NCI-H2227 (cell line): ENCODE results near the gene PLAU.
"Not testable (repeated sequence)": the region's sequence is repeated elsewhere in the genome, so short reads cannot be mapped to it uniquely, and the experiment has no call there.

Experiments used
- DNase-seq: peaks from one replicate; lab custom pipeline; 2025; ENCODE audit not compliant: unreplicated experiment; lab: John Stamatoyannopoulos, UW

PLAU gene

GRCh38 chr10:73919481-73919880 is 8.5 kb downstream of the PLAU start:
- not testable (repeated sequence) for DNase-seq

DNA sequence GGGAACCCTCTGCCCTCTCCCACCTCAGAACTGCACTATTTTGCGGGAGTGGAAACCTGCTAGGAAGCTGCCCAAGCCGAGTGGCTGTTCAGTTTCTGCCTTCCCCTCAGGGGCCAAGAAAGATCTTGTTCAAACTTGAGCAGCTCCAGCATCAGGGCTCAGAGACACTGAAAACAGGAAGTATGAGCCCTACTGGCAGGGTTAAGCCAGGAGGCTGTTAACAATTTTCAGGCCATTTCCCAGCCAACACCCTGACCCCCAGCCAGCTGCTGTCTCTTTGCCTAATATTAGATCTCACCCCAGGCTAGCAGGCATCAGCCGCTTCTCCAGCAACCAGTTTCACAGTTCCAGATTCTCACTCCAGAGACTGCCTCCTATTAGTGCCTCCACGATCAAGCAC is 9.2 kb downstream of the PLAU start:
- no peak for DNase-seq

GRCh38 chr10:73922007-73922863 is 11.3 kb downstream of the PLAU start:
- no peak for DNase-seq

- no peak for DNase-seq
Measured at GRCh38 chr10:73922864-73923133, 11.9 kb downstream of the PLAU start.

GRCh38 chr10:73923935-73924598 is 13.1 kb downstream of the PLAU start:
- no peak for DNase-seq

DNA sequence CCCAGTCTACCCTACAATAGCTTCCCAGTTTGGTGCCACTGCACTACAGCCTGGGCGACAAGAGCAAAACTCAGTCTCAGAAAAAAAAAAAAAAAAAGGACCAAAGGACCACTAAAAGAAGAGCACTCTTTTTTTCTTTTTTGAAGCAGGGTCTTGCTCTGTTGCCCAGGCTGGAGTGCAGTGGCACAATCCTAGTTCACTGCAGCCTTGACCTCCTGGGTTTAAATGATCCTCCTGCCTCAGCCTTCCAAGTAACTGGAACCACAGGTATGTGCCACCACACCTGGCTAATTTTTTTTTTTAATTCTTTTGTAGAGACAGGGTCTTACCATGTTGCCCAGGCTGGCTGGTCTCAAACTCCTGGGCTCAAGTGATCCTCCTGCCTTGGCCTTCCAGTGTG is 14.0 kb downstream of the PLAU start:
- DNase-seq: no peak

- DNase-seq: no peak
Measured at GRCh38 chr10:73925539-73925938, 14.6 kb downstream of the PLAU start.

DNA sequence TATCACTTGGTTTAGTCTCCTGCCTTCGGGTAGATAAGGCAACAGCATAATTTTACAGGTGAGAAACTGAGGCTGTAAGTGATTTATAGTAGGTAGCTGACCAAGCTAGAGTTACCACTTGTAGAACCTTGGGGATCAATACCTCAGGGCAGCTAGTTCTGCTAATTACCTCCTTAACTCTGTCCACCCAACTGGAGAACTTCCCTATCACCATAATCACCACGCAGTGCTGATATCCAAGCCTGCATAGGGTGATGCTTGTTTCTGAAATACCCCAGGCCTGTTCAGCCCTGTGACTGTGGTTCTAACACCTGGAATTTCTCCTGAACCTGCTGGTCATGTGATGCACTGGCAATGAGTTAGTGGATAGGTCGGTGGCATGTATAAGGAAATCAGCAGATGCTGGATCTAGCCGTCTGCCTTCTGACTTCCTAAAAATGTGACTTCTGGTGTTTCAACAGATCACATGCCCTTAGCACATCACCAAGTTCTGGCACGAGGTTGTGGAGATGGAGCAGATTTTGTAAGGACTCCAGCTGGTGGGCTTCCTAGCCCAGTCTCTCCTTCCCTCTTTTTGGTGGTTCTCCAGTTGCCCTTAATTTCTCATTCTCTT is 15.3 kb downstream of the PLAU start:
- DNase-seq: no peak

DNA sequence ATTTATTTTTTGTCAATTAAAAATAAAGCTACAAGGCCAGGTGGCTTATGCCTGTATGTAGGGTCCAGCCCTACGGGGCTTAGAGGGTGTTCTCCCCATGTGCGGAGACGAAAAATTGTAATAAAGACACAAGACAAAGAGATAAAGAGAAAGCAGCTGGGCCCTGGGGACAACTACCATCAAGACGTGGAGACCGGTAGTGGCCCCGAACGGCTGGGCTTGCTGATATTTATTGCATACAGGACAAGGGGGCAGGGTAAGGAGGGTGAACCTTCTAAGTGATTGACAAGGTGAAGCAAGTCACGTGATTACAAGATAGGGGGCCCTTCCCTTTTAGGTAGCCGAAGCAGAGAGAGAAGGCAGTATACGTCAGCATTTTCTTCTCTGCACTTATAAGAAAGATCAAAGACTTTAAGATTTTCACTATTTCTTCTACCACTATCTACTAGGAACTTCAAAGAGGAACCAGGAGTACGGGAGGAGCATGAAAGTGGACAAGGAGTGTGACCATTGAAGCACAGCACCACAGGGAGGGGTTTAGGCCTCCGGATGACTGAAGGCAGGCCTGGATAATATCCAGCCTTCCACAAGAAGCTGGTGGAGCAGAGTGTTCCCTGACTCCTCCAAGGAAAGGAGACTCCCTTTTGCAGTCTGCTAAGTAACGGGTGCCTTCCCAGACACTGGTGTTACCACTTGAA is 19.8 kb downstream of the PLAU start:
- DNase-seq: not testable (repeated sequence)

DNA sequence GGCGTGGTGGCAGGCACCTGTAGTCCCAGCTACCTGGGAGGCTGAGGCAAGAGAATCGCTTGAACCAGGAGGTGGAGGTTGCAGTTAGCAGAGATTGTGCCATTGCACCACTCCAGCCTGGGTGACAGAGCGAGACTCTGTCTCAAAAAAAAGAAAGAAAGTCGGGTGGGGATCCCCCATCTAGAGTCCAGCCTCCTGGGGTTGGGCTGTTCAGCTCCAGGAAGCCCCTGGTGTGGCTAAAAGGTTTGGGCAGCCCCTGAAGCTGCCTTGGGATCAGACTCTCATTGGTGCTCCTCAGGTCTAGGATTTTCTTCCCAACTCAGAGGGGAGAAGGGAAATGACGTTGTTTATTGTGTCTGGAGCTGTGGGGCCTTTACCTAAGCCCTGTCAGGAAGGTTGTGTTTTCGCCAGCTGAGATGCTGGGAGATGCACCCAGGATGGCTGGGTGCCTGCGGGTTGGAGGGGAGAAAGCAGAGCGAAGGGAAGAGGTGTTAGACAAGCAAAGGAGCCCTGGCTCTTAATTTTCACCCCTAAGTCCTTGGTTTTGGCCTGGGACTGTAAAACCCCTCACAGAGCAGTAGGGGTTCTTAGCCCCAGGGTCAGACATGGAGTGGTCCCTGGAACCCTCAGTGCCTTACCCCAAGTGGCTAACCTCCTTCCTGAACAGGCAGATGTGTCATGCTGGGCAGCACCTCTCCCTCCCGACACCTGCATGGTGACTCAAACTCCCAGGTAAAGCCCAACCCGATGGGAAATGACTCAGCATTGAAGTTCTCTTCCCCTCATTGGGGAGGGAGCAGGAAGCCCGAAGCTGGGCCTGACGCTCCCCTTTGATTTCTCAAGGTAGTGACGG is 21.1 kb downstream of the PLAU start:
- no peak for DNase-seq

GRCh38 chr10:73932620-73933112 is 21.7 kb downstream of the PLAU start:
- no peak for DNase-seq

DNA sequence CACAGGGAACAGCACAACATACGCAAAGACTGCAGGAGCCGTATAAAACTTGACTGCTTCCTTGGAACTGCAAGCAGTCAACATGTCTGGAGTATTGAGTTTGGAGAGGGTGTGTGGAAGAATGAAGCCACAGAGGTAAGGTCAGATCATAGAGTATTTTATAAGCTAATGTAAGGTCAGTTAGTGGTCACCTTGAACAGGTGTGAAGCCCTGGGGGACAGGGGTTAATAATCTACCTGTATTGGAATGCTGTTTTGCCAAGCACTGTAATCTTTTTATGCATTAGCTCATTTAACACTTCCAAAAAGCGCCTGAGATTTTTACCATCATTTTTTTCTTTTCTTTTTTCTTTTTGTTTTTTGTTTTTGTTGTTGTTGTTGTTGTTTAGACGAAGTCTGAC is 23.1 kb downstream of the PLAU start:
- no peak for DNase-seq

DNA sequence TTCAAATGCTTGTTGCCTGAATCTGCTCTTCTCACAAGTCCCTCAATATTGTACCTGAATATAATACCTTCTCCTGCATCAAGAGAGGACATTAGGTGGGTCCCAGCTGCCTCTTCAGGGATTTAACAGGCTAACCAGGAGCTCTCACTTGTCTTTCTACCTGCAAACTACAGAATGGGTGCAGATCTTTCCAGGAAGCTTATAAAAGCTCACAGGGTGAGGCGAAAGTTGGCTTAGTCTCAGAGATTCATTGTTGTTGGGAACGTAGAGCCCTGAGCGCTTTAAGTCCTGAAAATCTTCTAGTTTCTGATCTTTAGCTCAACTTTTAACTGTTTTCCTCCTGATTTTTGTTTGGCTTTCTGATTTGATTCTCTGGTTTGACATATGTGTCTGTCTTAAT is 25.0 kb downstream of the PLAU start:
- DNase-seq: no peak

DNA sequence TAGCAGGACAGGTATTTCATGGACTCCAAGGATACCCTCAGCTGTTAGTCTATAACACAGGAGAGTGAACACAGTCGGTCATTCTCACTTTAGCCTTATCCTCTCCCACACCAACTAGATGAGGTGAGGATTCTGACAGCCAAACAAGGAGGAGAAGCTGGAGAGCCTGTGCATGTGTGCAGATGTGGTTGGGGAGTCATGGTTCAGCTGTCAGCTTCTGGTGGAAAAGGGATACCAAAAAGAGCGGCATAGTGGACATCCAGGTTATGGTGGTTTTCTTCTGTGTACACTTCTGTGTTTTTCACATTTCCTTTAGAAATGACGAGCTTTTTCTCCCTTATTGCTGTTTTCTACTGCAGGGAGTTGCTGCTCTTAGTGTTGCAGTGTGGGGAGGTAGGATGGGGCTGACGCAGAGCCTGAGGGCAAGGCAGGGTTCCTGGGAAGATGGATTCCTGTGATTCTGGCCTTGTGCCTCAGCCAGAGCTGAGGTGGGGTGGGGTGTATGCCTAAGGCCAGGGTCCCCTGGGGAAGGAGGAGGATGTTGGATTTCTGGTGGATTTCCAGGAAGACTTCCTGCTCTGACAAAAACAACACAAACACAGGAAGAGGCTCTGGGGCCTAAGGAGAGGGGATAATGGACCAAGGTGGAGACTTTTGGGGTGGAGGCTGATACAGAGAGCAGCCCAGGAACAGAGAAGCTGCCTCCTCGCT is 26.6 kb downstream of the PLAU start:
- DNase-seq: no peak

DNA sequence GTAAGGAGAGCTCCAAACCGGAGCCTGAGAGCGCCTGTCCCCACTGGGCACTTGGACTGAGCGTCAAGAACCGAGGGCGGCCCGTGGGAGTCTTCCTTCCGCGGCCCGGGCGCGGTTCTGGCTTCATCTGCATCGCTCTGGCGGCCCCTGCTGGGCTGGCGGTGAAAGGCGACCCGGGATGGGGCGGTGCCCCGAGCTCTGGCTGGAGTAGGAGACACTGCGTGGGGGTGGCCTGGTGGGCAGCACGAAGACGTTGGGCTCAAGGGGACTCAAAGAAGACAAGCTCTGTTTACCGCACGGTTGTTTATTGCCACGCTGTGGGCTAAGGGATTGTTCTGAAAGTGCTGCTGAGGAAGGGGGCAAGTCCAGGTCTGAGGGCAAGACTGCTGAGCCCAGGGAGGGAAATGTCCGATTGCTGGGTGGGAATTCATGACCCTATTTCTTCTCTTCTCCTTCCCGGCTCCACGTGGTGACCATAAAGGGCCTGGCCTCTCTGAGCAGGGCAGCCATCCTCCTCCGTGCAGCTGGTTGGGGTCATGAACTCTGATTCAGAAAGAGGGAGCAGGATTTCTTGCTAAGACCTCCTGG is 29.8 kb downstream of the PLAU start:
- DNase-seq: peak; percentile 9

DNA sequence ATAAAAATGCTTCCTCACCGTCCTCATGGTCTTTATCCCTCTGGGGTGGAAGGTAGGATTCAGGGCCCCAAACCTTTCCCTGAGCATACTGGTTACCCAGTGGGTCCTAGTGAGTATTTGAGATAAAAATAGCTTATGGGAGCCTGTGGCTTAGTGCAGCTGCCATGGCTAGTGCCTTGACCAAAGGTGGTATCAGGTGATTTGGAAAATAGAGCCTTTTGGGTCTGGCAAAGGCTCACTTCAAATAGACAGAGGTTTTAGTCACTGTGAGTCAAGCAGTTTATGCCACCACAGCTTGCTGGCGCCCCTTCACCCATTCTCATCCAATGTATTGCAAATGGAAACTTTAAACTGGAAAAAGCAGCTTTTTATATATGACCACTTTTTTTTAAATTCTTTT is 30.4 kb downstream of the PLAU start:
- DNase-seq: no peak

DNA sequence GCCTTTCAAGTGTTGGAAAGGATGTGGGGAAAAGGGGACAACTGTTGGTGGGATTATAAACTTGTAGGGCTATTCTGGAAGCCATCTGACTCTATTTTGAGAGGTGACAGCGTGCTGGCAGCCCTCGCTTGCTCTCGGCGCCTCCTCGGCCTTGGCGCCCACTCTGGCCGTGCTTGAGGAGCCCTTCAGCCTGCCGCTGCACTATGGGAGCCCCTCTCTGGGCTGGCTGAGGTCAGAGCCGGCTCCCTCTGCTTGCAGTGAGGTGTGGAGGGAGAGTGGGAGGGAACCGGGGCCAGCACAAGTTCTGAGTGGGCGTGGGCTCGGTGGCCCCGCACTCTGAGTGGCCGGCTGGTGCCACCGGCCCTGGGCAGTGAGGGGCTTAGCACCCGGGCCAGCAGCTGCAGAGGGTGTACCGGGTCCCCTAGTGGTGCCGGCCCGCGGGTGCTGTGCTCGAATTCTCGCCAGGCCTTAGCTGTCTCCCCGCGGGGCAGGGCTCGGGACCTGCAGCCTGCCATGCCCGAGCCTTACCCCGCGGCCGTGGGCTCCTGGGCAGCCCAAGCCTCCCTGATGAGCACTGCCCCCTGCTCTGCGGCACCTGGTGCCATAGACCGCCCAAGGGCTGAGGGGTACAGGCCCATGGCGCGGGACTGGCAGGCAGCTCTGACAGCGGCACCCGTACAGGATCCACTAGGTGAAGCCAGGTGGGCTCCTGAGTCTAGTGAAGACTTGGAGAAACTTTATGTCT is 33.6 kb downstream of the PLAU start:
- DNase-seq: no peak

DNA sequence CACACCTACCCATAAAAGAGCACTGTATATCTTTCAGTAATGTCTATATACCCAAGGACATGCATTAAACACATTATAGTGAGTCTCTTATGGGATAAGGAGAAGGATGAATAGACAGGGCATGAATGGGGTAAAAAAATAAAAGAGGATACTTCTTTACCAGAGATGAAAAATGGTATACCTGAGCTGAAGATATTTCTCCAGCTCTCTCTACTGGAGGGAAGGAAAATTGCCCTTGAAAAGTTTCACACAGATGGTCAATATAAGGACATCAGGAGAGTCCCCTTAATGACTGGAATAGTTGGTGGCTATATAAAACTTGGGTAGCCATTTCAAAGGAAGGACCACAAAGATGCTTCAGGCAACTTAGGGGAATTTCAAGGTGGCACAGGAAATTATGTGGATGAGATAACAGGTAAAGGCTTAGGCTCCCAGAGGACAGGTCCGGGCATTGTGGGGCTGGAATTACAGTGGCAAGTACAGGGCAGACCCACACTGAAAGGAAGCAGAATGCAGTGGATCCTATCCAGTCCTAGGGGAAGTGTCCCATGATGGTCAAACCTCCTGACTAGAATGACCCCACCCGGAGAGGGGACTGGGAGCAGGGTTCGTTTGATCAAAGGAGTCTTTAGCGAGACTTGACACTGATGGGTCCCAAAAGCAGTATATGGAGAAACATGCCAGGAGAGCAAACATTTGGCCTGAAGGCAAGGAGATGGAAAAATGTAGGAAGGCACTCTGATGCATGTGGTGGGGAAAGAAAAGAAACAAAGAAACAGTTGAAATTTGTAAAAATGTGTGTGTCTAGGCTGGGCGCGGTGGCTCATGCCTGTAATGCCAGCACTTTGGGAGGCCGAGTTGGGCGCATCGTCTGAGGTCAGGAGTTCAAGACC is 35.6 kb downstream of the PLAU start:
- DNase-seq: no peak
